Chondrocyte (in vitro differentiated cells): Measurements from ENCODE around the gene AGBL1. TPM values are rescaled to one million over a fixed set of nuclear protein-coding genes. Genes with fewer than 3 reads are reported as not detected.

ENCODE experiments used
- DNase-seq: peaks from one replicate; pipeline ENCODE4 v3.0.0; 2021; ENCODE audit warnings: mixed read lengths, low spot score
- H3K27ac Mint-ChIP-seq: one replicate; pipeline ENCODE4 v1.8.0; 2021; ENCODE audit warnings: mild to moderate bottlenecking, moderate library complexity, mixed read lengths; ENCODE audit not compliant: unreplicated experiment
- H3K27me3 Mint-ChIP-seq: 2 replicates; pipeline ENCODE4 v1.8.0; 2021; ENCODE audit warnings: low read depth, mixed read lengths
- H3K36me3 Mint-ChIP-seq: 2 replicates; pipeline ENCODE4 v1.8.0; 2021; ENCODE audit warnings: low read depth, mixed read lengths
- H3K4me1 Mint-ChIP-seq: 2 replicates; pipeline ENCODE4 v1.8.0; 2021; ENCODE audit warnings: low read depth, mild to moderate bottlenecking, mixed read lengths
- H3K4me3 Mint-ChIP-seq: one replicate; pipeline ENCODE4 v1.8.0; 2021; ENCODE audit warnings: mild to moderate bottlenecking, moderate library complexity, mixed read lengths; ENCODE audit not compliant: unreplicated experiment
- H3K9me3 Mint-ChIP-seq: 2 replicates; pipeline ENCODE4 v1.8.0; 2021; ENCODE audit warnings: low read depth, mixed read lengths
- CTCF ChIP-seq: fragments of 200-600 bp; sonication (generic); IDR thresholded peaks from 2 replicates; pipeline ENCODE4 v1.5.0; 2021; ENCODE audit warnings: antibody characterized with exemption, mild to moderate bottlenecking, moderate library complexity
- total RNA-seq: library from RNA; stranded (reverse); gene quantifications from 3 replicates; pipeline ENCODE4 v1.2.1, GENCODE V29; 2021

The AGBL1 gene
- total RNA-seq, 1 donor from 2014 or later: not detected

- Mint-ChIP-seq H3K9me3 (peaks cover 5% of the 10 kb centered on the region), H3K36me3 (no peaks in the 10 kb centered on the region), H3K4me1 (no peaks in the 10 kb centered on the region), H3K27ac (no peak overlapping the region), H3K4me3 (no peak overlapping the region), H3K27me3 (no peaks in the 10 kb centered on the region)
- TF ChIP-seq CTCF: no peak
- no peak for DNase-seq
Measured at GRCh38 chr15:86725628-86726027, 646.0 kb downstream of the AGBL1 start.

- no peak for TF ChIP-seq CTCF
- peaks cover 1% of the 10 kb centered on the region for H3K36me3 Mint-ChIP-seq
- H3K9me3 Mint-ChIP-seq: peaks cover 13% of the 10 kb centered on the region
- H3K4me1 Mint-ChIP-seq: no peaks in the 10 kb centered on the region
- peaks cover 2% of the 10 kb centered on the region for H3K27me3 Mint-ChIP-seq
- no peak overlapping the region for H3K4me3 Mint-ChIP-seq
- no peak overlapping the region for H3K27ac Mint-ChIP-seq
- no peak for DNase-seq
Measured at GRCh38 chr15:86735247-86736040, 655.8 kb downstream of the AGBL1 start.

GRCh38 chr15:86741917-86742316, 662.2 kb downstream of the AGBL1 start:
- Mint-ChIP-seq H3K9me3 (peaks cover 9% of the 10 kb centered on the region), H3K4me1 (no peaks in the 10 kb centered on the region), H3K4me3 (no peak overlapping the region), H3K36me3 (no peaks in the 10 kb centered on the region), H3K27ac (no peak overlapping the region), H3K27me3 (peaks cover 1% of the 10 kb centered on the region)
- DNase-seq: no peak
- TF ChIP-seq CTCF: no peak

GRCh38 chr15:86743283-86743903, 663.7 kb downstream of the AGBL1 start:
- Mint-ChIP-seq H3K27ac (no peak overlapping the region), H3K9me3 (peaks cover 2% of the 10 kb centered on the region)
- peak; percentile 62 for TF ChIP-seq CTCF

GRCh38 chr15:86744198-86744780, 664.6 kb downstream of the AGBL1 start:
- TF ChIP-seq CTCF: no peak
- Mint-ChIP-seq H3K4me1 (no peaks in the 10 kb centered on the region), H3K27ac (no peak overlapping the region), H3K4me3 (no peak overlapping the region), H3K27me3 (no peaks in the 10 kb centered on the region), H3K9me3 (no peaks in the 10 kb centered on the region), H3K36me3 (no peaks in the 10 kb centered on the region)
- DNase-seq: no peak

More at GRCh38 chr15:86743283-86743903, 663.7 kb downstream of the AGBL1 start:
- Mint-ChIP-seq H3K4me1 (no peaks in the 10 kb centered on the region), H3K36me3 (no peaks in the 10 kb centered on the region), H3K4me3 (no peak overlapping the region), H3K27me3 (no peaks in the 10 kb centered on the region)
- no peak for DNase-seq
